Ovary (tissue), 9 donors: Measurements from ENCODE around the gene JARID2. TPM values are rescaled to one million over a fixed set of nuclear protein-coding genes. Genes with fewer than 3 reads are reported as not detected.

Source experiments
- DNase-seq, 5 donors: peaks; one replicate each; pipeline ENCODE4 v3.0.0-alpha.2; 2019 to 2020
- H3K27ac ChIP-seq, 2 donors: fragments of 200-600 bp; one replicate each; pipeline versions ENCODE4 v1.5.1 to v1.8.0; 2019 to 2022
- H3K27me3 ChIP-seq: fragments of 200-600 bp; one replicate; pipeline ENCODE4 v1.8.0; 2022
- H3K36me3 ChIP-seq: fragments of 200-600 bp; sonication (generic); one replicate; pipeline ENCODE4 v1.5.1; 2019
- H3K4me1 ChIP-seq: one replicate; pipeline ENCODE4 v1.8.1; 2013; ENCODE audit warnings: mild to moderate bottlenecking, moderate library complexity; ENCODE audit not compliant: insufficient read depth
- H3K4me3 ChIP-seq: fragments of 200-600 bp; sonication (generic); one replicate; pipeline ENCODE4 v1.5.1; 2017
- H3K9me3 ChIP-seq, 2 donors: fragments of 200-600 bp in 1 of 2; sonication (generic) in 1 of 2; one replicate each; pipeline versions ENCODE4 v1.5.1 to v1.8.1; 2013 to 2019; ENCODE audit warnings: mild to moderate bottlenecking in 1 of 2, moderate library complexity in 1 of 2
- CTCF ChIP-seq, 3 donors: fragments of 450-650 bp in 2 of 3; fragments of 200-600 bp in 1 of 3; IDR thresholded peaks; one replicate each; pipeline versions ENCODE4 v1.5.1 to v1.8.0; 2016 to 2022; ENCODE audit warnings: antibody characterized with exemption in 3 of 3, mild to moderate bottlenecking in 1 of 3
- EP300 ChIP-seq: sonication (generic); formaldehyde crosslinking; IDR thresholded peaks from one replicate; pipeline ENCODE4 v1.6.1; 2017; ENCODE audit warnings: antibody characterized with exemption
- POLR2A ChIP-seq: fragments of 450-650 bp; IDR thresholded peaks from one replicate; pipeline ENCODE4 v1.6.1; 2017; ENCODE audit warnings: antibody characterized with exemption, mild to moderate bottlenecking, moderate library complexity
- WGBS, 3 donors: extraction: QIAGEN DNeasy Blood & Tissue Kit in 1 of 3; methylation state at CpG; one replicate each; pipeline versions ENCODE4 v1.1.5 to v1.1.7; 2013 to 2017; 5-methylcytosine and 5-hydroxymethylcytosine counted together
- intact Hi-C, 4 donors: fragments of 100-400 bp; cut with DNase I; formaldehyde crosslinking; loops; one replicate each; pipeline versions ENCODE4 v1.11.0 to v1.15.1; 2022 to 2023
- polyA plus RNA-seq, 2 donors: library from polyadenylated mRNA; stranded (reverse); fragments of 200-250 nt in 1 of 2; fragments of 350-450 nt in 1 of 2; fragmentation: Illumina TruSeq in 1 of 2; extraction: RNeasy Lipid Tissue Mini Kit (QIAGEN cat#74804) in 1 of 2; gene quantifications; one replicate each; pipeline ENCODE4 v1.2.3, GENCODE V29; 2013 to 2014
- total RNA-seq, 7 donors: library from RNA; depleted of rRNA in 2 of 7; stranded (reverse); fragments of >200 nt in 2 of 7; fragmentation: NEBNext Ultra II Directional in 3 of 7; extraction: Animal tissue kit (Norgen Biotek cat#: 25700) in 3 of 7; gene quantifications; one replicate each; pipeline versions ENCODE4 v1.1.0 to v1.2.4, GENCODE V29; 2016 to 2023
- donor health status: DM: no; HTN: no; CAD: no; lungs with moderate emphysema.
- donor health status: DM: no; HTN: no; CAD: no.
- donor health status: Bipolar disorder and iron deficiency.
- donor health status: DM: yes; HTN: yes; CAD: no.
- donor health status: DM: no; HTN: no; CAD: no.
- donor health status: DM: yes; HTN: yes; CAD: no.

Gene JARID2
- total and polyA plus RNA-seq, 9 donors: 4.5 to 17.4 (median 8.7) TPM

- peaks cover 15% of the 10 kb centered on the region for H3K4me1 ChIP-seq
- DNase-seq: no peak
- intact Hi-C loops: no loop called here
- TF ChIP-seq POLR2A: no peak
- TF ChIP-seq CTCF (IDR thresholded peaks at IDR 0.05): no peak
- no peak for TF ChIP-seq EP300
- H3K36me3 ChIP-seq: no peaks in the 10 kb centered on the region
- WGBS, 3 donors: 86 to 94% (median 93%) methylated on average over 5 of the region's 5 CpGs
- H3K27ac ChIP-seq: no peak overlapping the region
- H3K27me3 ChIP-seq: no peaks in the 10 kb centered on the region
- no peaks in the 10 kb centered on the region for H3K9me3 ChIP-seq
- H3K4me3 ChIP-seq: no peak overlapping the region
These were observed 123.0 kb downstream of the JARID2 start for GRCh38 chr6:15368873-15369272.

GRCh38 chr6:15369838-15370237, 124.0 kb downstream of the JARID2 start:
- 69 to 72% (median 69%) methylated on average over 4 of the region's 4 CpGs for WGBS, 3 donors
- intact Hi-C loops: loop anchor here in 1 of 4 donors (10.0 kb wide), 1 partner anchor 55 kb away; no protein-coding TSS in a partner anchor
- H3K27ac ChIP-seq: no peak overlapping the region

GRCh38 chr6:15370733-15371671, 125.1 kb downstream of the JARID2 start:
- Histone ChIP-seq H3K36me3 (no peaks in the 10 kb centered on the region), H3K4me1 (peaks cover 8% of the 10 kb centered on the region), H3K27ac (no peak overlapping the region), H3K27me3 (no peaks in the 10 kb centered on the region), H3K4me3 (no peak overlapping the region), H3K9me3 (no peaks in the 10 kb centered on the region)
- no peak for DNase-seq
- TF ChIP-seq POLR2A (no peak), EP300 (no peak), CTCF (IDR thresholded peaks at IDR 0.05) (no peak)
- intact Hi-C loops: loop anchor here in 1 of 4 donors (10.0 kb wide), 1 partner anchor 56 kb away; no protein-coding TSS in a partner anchor
- WGBS, 3 donors: 82 to 84% (median 83%) methylated on average over 4 of the region's 4 CpGs

More at GRCh38 chr6:15369838-15370237, 124.0 kb downstream of the JARID2 start:
- no peaks in the 10 kb centered on the region for H3K9me3 ChIP-seq
- no peak overlapping the region for H3K4me3 ChIP-seq
- no peaks in the 10 kb centered on the region for H3K27me3 ChIP-seq
- peaks cover 11% of the 10 kb centered on the region for H3K4me1 ChIP-seq
- DNase-seq: no peak
- no peaks in the 10 kb centered on the region for H3K36me3 ChIP-seq
- TF ChIP-seq CTCF (IDR thresholded peaks at IDR 0.05) (no peak), EP300 (no peak), POLR2A (no peak)

- DNase-seq: no peak
These were observed 127.1 kb downstream of the JARID2 start for GRCh38 chr6:15372932-15373331.

More at GRCh38 chr6:15372932-15373331, 127.1 kb downstream of the JARID2 start:
- Histone ChIP-seq H3K36me3 (no peaks in the 10 kb centered on the region), H3K27ac (no peak overlapping the region), H3K27me3 (no peaks in the 10 kb centered on the region), H3K4me1 (peaks cover 6% of the 10 kb centered on the region), H3K9me3 (no peaks in the 10 kb centered on the region), H3K4me3 (no peak overlapping the region)
- TF ChIP-seq CTCF (IDR thresholded peaks at IDR 0.05): no peak
- TF ChIP-seq EP300: no peak
- no peak for TF ChIP-seq POLR2A
- WGBS, 3 donors: 95 to 98% (median 96%) methylated on average over 2 of the region's 2 CpGs
- intact Hi-C loops: loop anchor here in 1 of 4 donors (10.0 kb wide), 1 partner anchor 58 kb away; no protein-coding TSS in a partner anchor
